Thyroid gland (tissue), 4 donors: ENCODE data around the gene BCO1.

Experiments
- CTCF ChIP-seq, 6 experiments: fragments of 200-600 bp in 3 of 6; fragments of 450-650 bp in 3 of 6; sonication (generic) in 3 of 6; IDR thresholded peaks; one replicate each; pipeline ENCODE4 v1.5.1; 2016 to 2019; ENCODE audit warnings: antibody characterized with exemption in 6 of 6, mild to moderate bottlenecking in 2 of 6, inconsistent platforms in 1 of 6, moderate library complexity in 1 of 6
- POLR2A ChIP-seq, 2 donors: fragments of 450-650 bp; IDR thresholded peaks; one replicate each; pipeline ENCODE4 v1.6.1; 2017; ENCODE audit warnings: antibody characterized with exemption in 2 of 2, mild to moderate bottlenecking in 2 of 2, moderate library complexity in 1 of 2

- TF ChIP-seq CTCF (IDR thresholded peaks at IDR 0.05) (no peak), POLR2A (IDR thresholded peaks at IDR 0.05) (no peak)
These were observed 71.7 kb downstream of the BCO1 start for GRCh38 chr16:81310045-81310644.
